Measurements from ENCODE around the gene GPC6.

GPC6 gene

DNA sequence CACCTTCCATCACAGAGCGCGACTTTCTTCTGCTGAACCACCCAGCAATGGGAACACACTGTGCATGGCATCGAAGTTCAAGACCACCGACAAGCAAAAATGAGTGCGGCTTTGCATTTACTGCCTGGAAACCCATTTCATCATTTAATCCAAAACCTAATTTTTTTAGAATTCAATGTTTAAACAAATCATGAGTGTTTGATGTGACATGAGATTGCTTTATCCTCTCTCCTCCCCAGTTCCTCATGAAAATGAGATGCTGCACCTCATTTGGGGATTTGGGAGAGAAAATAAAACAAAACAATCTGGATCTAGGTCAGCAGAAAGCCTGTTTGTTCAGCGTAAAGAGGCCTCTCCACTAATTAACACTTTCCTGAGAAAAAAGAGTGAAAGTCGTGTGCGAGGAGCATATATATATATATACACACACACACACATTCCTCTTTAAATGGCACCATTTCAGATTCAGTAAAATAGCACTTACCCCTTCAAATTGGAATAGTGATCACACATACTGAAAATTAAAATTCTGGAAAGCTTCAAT lies 1126.6 kb downstream of the GPC6 start:
- DNase-seq (ENCODE audit: low spot score), result no peak

DNA sequence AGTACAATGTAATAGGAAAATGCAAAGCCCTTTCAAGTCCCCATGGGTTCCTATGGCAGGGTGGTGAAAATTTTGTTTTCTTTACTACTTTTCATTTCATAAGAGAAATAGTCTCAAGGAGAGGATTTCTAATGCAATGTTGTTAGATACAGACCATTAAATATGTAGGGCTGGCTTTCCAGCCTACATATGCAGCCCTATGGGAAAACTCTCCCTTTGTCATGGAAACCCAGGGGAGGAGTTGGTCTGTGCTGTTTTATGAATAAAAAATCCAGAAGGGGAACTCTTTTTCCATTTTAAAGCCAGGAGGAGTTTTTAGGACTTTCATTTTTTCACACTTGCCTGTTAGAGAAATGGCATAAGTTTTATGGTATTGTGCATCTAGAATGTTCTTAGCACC lies 1133.3 kb downstream of the GPC6 start:
- no peak for DNase-seq (ENCODE audit: low spot score)

DNA sequence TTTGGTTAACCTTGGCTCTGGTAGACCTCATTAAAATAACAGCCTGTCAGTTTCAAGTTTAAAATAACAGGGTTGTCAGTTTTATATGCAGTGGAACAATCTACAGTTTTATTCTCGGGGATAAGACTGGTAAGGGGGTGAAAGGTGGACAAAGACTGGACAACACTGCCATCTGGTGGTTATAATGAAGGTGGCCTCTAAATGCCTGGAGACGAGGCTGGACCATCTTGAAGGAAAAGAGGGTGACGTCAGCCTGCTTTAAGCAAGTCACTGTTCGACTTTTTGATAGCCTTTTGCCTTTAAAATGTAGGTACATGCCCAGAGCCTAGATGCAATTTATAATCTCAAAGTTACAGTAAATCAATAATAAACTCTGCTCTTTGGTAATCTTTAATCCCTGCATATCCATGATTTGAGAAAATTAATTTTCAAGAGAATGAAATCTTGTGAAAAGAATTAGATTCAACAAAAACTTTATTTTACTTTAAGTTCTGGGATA lies 1135.9 kb downstream of the GPC6 start:
- peak; percentile 90 for DNase-seq (ENCODE audit: low spot score)

DNA sequence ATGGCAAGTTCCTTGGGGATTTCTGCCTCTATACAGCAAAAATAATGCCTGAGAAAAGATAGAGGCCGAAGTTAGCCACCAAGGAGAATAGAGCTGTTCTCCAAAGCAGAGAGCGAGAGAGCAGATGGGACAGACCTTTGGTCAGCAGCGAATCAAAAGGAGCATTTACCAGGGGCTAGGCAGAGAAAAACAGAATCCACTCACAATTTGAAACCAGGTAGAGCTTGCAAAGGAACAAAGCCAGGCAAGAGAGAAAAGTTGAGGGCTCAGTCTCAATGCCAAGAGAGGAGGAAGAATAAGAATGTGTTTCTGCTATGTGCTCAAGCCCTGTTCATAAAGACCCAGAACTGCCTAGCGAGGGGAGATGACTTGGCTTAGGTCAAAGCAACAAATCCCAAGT lies 1140.1 kb downstream of the GPC6 start:
- no peak for DNase-seq (ENCODE audit: low spot score)

DNA sequence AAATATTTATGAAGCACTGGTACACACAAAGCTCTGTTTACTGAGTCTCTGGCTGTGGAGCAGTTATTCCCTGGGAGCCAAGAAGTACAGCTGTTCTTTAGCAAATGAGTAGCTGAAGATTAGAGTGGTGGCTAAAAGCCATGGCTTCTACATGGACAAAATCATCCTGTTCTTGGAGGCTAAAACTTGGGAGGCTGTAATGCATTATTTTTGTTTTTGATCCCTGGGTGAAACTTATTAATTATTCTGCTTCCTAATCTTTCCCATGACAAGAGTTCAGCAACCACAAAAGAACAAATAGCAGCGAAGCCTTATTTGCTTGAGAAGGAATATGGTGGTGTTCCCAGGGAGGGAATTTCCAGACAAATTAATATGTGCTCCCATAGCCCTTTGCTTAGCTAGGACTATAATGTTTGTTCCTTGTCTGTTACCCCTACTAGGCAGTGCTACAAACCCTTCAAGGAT lies 1143.4 kb downstream of the GPC6 start:
- DNase-seq (ENCODE audit: low spot score), result no peak

DNA sequence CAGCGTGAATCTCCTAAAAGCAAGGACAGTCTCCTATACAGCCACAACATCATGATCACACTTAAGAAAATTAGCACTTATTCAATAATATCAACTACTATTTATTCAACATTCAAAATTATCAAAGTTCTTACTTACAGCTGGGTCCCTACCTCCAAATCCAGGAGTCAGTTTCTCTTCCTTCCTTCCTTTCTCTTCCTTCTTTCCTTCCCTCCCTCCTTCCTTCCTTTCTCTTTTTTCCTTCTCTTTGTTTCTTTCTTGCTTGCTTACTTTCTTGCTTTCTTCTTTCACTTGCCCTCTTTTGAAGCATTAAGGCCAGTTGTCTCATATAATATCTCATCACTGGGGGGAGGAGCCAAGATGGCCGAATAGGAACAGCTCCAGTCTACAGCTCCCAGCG lies 1145.2 kb downstream of the GPC6 start:
- DNase-seq (ENCODE audit: low spot score), result no peak

DNA sequence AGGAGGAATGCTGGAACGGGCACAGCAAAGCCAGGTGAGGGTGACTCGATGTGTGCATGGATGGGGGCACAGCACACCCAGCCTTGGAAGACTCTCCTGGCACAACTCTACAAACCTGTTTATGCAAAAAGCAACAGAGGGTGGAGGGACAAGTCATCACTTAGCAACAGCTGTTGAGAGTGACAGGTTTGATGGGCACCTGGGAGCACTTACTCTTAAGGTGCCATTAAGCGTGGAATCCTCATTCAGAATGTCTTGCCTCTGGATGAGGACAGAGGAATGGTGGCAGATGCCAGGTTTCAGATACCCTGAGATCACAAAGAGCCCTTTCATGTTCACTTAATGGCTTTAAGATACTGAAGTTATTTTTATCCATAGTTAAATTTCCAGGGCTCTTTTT lies 1155.9 kb downstream of the GPC6 start:
- no peak for DNase-seq (ENCODE audit: low spot score)

DNA sequence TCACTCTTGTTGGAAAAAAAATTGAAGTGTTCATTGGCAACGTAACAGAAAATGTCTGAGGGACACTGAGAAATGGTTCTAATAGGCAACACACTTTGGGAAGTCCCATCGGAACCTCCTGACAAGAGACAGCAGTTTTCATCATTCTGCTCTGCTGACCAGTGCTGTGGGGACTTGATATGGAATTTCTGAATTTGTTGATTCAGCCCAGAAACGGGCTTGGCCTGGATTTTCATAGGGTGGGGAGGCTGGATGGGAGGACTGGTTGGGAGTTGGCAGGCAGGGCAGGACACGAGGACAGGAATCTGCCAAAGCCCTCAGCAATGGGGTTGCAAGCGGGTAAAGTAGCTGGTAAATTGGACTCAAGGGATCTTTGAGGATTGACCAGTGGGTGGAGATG lies 1156.4 kb downstream of the GPC6 start:
- no peak for DNase-seq (ENCODE audit: low spot score)

DNA sequence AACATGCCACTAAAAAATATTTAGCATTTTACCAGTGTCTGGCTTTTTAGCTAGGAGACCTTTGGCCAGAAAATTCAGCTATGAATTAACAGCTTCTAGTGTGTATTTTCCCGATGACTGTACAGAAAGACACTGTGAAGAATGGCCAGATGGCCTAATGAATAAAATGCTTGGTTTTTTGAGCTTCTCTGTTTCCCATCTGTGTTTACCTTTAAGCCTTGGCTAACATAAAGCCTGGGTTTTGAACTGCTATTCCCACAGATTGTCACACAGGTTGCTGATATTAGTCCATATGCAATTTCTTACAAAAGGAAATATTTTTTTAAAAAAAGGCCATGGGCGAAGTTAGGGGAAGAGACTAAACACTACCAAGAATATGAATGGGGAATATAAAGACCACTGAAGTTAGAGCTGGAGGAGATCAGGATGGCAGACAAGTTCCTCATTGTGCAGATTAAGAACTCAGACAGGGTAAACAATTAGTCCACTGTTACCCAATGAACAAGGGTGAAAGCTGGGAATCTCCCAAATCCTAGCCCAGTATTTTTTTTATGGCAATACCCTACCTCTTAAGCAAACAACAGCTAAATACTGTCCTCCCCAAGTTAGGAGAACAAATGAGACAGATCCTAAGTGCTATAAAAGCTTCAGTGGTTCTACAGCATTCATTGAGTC lies 1157.8 kb downstream of the GPC6 start:
- no peak for DNase-seq (ENCODE audit: low spot score)

DNA sequence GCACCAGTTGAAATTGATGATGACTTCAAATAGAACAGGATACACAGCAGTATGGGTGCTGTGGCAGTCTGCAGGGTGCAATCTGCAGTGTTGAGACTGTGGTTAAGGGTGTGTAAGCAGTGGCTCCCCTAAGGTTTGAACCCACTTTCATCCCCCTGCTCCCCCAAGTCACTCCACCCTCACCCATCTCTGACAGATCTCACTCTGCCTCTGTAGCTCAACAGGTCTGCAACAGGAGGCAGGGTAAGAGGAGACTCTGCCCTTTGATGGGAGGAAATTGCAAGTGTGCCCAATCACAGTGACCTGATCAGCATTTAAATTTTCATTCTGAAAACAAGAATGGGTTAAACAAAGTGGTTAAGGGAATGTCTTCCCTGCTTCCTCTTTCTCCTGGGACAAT lies 1160.4 kb downstream of the GPC6 start:
- no peak for DNase-seq (ENCODE audit: low spot score)

DNA sequence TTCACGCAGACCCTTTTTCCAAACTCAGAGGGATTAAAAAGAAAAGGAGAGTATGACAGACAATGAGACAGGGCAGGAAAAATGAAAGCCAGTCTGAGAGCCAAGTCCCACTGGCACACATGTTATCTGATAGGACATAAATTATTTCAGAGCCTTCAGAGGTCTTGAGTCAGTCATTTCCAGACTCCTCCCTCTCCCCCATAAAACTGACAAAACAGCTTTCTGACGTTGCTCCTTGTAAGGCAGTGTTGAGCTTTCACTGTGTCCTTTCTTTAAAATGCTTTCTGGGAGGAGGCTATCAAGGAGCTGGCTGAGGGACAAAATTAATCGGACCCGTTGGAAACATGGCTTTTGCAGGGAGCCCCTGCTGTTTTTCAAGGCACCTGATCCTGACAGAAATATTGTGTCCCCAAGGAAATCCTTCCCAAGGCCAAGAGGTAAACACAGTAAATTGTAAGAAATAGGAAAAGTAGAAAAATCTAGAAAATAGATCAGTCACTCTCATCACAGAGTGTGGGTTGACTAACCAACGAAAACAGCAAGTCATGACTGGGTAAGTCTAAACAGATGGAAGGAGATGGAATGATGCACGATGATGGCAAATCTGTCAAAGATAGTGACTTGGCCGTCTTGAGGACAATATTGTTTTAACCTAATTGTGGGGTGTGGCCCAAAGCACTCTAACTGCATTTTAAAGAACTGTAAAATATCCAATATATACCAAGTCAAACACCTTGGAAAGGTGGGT lies 1163.2 kb downstream of the GPC6 start:
- no peak for DNase-seq (ENCODE audit: low spot score)

DNA sequence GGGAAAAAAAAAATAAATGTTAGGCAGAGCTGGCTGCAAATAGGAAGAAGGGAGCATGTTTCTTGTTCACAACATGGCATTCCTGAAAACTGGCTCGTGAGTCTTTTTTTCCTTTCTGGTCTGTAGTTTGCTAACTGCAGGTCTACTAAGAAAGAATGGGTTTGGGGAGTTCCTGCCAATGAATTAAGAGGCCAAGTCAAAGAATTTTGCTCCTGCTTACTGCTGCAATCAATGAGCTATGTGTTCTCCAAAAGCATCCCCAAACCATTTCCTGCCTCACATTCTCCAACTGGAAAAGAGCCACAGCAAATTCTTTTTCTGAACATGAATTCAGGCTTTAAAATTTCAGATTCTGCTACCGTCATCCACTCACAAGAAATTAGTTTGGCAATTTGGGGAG lies 1164.3 kb downstream of the GPC6 start:
- DNase-seq (ENCODE audit: low spot score), result no peak

DNA sequence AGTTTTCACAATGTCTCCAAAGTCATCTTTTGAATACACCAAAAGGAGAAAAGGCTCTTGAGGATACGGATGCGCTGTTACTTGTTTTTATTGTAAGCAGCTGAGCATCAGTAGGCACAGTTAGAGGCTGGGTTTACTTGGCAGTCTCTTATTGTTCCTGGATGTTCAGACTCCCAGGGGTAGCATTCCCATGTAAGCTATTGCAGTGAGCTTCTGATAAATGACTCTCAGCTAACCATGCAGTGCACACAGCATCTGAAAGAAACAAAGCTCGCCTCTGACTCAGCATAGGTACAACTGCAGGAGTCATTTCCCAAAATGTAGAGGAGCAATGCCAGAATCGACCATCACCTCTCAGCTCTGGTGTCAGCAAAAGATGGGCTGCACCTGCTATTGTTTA lies 1168.1 kb downstream of the GPC6 start:
- no peak for DNase-seq (ENCODE audit: low spot score)

DNA sequence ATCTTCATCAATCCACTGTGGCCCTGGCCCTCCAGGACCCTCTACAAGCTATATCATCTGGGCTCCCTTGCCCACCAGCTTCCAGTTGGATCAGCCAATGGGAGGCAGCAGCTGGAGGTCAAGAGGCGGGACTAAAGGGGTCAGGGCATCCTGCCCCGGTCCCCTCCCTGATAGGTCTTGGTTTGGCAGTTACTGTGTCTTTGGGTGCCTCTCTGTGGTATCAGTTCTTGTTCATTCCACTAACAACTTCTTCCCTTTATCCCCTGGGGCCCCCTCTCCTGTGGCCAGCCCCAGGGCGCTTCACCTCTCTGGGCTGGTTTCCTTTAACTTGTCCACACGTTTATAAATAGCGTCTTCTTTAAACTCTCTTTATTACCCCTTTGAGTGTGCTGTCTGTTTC lies 1169.3 kb downstream of the GPC6 start:
- no peak for DNase-seq (ENCODE audit: low spot score)

DNA sequence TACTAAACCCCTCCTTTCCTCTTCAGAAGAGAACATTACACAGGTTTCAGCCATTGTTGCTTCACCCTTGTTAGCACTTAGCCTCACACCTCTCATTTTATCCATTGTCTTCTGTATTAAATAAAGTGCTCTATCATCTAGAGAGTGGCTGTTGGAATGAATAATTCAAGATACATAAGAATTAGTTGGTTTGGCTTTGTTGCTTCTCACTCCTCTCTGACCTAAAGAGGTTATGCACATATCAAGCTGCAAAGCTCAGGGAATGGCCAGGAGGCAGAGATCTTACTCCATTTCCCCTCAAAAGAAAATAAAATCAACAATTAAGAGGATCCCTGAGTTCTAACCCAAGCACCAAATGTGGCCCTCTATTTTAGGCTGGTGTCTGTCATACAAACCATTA lies 1173.2 kb downstream of the GPC6 start:
- DNase-seq (ENCODE audit: low spot score), result no peak

DNA sequence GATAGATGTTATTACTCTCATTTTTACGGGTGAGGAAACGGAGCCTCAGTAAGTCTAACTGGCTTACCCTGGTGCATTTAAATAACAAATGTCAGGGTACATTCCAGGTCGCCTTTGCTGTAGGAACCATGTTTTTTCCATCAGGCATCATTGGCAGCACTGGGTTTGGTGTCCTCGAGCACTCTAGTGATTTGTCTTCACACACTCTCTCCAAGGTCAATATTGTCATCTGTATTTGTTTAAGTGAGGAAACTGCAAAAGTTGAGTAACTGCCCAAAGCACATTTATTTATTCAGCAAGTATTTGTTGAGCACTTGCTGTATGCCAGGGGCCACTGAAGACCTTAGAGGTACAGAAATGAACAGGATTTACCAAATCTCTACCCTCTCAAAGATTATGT lies 1174.3 kb downstream of the GPC6 start:
- DNase-seq (ENCODE audit: low spot score), result no peak

DNA sequence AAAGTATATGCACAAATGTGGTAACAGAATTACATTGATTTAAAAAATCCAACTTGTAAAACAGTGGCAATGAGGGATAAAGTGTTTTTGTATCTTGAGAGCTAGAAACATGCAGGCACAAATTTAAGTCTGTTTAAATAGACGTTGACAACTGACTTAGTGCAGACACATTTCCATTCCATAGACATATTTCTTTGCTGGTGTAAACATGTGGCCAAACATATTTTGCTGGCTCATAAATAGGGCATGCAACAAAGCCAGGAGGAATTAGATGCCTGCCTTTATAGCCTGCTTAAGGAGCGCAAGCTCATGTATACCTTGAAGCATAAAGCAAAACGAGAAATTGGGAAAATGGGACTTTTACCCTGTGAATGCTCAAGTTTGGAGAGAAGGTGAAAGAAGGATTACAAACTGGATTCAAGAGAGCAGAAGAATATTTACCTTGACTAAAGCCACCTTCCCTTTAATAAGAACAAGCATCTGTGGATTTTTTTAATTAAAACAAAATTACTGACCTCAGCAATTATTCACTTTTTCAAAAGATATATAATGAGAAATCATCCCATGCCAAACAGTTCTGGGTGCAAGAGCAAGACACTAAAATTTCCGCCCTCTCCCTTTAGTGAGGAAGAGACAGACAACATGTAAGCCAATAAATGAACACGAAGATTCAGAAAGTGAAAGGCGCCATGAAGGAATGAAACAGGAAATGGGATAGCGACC lies 1181.9 kb downstream of the GPC6 start:
- no peak for DNase-seq (ENCODE audit: low spot score)

DNA sequence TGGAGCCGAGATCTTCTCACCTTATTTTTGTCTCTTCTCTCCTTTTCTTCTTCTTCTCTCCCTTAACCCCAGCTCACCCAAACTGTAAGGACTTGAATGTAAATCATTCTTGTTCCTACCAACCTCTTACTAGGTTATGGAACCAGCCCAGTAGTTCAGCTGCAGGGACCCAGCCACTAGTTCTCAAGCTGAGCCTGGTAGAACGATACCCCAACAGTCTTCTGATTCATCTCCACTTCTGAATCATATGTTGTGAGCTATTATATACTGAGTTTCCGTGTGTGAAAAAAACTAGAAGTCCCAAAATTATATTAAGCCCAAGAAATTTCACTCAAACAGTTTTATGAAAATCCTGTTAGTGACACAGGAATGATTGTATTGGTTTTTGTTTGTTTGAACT lies 1185.1 kb downstream of the GPC6 start:
- DNase-seq (ENCODE audit: low spot score), result no peak

DNA sequence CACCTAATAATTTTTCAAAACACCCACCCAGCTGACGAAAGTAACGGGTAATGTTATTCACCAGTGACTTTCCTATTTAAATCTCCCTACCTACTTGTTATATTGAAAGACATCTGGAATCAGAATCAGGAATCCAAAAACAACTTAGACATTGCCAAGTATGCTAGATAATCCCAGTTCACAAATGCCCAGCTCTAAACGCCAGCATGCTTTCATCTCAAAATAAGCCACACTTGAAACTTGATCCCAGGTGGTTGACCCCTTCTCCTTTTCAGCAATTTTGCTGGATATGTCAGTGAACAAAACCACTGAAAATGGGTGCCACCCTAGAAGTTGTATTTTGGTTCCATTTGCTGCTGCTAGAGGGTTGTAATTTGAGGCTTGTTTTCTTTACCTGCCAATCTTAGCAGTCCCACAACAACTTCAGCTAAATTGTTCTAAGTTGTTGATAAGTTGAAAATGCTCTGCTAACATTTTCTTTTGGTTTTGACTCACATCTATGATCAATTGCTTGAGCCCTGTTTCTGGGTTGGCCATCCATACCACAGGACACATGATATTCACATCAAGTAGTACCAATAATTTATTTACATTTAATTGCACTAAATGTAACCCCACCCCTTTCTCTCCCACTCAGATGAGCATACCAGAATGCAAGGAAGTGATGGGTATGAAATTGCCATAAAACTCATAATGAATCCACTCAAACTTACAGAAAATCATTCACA lies 1186.4 kb downstream of the GPC6 start:
- DNase-seq (ENCODE audit: low spot score), result no peak

DNA sequence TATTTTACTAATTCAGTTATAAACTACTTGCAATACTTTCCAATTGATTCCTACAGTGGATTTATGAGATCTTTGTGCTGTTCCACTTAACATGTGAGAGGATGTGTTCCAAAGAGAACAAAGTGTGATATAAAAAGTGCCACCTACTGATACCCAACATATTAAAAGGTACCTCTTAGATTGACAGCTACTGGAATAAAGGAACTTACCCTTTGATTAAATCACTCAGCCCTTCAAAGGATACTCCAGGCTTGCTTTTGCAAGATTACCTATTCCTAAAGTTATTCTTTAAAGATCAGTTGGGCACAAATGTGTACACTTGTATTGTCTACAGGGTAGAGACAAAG lies 1187.0 kb downstream of the GPC6 start:
- DNase-seq (ENCODE audit: low spot score), result no peak

DNA sequence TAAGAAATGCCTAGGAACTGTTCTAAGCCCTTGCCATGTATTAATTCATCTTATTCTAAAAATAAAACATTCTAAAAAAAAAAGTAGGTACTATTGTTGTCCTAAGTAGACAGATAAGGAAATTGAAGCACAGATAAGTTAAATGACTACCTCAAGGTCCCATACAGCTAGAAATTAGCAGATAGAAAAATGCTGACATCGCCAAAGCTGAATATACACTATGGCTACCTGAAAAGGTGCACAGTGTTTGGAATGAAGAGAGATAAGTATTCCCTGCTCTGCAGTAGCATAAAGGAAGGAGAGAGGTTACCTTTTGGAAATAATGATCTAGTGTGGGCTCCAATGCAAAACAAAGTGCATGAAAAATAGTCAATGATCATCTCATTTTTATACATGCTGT lies 1187.5 kb downstream of the GPC6 start:
- no peak for DNase-seq (ENCODE audit: low spot score)

DNA sequence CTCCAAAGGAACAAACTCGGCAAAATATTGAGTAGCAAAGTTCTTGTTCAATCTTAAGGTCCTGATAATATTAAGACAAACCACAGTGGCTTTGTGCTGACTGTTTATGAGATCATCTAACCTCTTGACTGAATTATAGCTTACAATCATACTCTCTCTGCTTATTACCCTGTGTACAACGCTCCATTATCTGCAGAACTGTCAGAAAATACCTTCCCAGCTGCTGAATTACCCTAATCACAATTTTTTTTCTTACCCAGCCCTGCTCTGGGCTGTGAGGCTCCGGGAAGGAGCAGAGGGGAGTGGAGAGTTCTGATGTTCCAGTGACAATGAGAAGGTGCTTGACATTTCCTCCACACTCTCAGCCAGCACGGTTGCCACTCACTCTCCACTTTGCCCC lies 1188.1 kb downstream of the GPC6 start:
- DNase-seq (ENCODE audit: low spot score), result peak; percentile 8

All from RKO (cell line).